ENCODE data around the gene GC.
"Not testable (repeated sequence)": the region's sequence is repeated elsewhere in the genome, so short reads cannot be mapped to it uniquely, and the experiment has no call there.

The GC gene

DNA sequence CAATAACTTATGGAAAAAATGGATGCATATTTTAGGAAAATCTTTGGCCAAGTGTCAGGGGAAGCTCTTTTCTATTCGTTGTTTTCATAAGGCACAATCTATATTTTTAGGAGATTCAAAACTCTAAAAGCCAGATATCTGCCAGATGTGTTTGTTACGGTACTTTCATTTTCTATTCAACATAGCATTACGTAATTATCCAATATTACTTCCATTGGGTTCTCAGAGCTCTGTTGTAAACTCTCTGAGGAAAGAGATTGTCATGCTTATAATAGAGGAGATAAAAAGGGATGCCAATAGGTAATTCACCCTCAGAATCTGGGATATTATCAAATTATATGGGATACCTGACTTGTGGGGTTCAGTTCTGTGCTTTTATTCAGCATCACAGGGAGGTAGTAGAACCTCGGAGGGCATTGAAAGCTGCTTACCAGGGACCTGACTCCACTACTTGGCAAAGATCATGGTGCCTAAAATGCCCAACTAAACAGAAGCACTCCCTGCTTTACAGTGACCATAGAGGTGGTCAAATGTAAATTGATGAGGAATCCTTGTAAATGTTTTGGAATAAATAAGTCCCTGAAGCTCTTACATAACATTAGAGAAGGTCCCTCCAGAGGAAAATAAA lies 32.9 kb upstream of the GC start:
- TF ChIP-seq, protein P1, sequence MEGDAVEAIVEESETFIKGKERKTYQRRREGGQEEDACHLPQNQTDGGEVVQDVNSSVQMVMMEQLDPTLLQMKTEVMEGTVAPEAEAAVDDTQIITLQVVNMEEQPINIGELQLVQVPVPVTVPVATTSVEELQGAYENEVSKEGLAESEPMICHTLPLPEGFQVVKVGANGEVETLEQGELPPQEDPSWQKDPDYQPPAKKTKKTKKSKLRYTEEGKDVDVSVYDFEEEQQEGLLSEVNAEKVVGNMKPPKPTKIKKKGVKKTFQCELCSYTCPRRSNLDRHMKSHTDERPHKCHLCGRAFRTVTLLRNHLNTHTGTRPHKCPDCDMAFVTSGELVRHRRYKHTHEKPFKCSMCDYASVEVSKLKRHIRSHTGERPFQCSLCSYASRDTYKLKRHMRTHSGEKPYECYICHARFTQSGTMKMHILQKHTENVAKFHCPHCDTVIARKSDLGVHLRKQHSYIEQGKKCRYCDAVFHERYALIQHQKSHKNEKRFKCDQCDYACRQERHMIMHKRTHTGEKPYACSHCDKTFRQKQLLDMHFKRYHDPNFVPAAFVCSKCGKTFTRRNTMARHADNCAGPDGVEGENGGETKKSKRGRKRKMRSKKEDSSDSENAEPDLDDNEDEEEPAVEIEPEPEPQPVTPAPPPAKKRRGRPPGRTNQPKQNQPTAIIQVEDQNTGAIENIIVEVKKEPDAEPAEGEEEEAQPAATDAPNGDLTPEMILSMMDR (IDR thresholded peaks at IDR 0.05; ENCODE audit: control extremely low read depth, extremely low read depth, low read depth, missing control alignments), result no peak
- ChIA-PET POLR2A (no interaction called here), CTCF (interaction anchor here (1.1 to 1.7 kb wide), 2 partner anchors 13 to 16 kb away, joined by 3 to 6 read pairs; no protein-coding TSS in a partner anchor)
- no peak for DNase-seq (ENCODE audit: extremely low spot score)

DNA sequence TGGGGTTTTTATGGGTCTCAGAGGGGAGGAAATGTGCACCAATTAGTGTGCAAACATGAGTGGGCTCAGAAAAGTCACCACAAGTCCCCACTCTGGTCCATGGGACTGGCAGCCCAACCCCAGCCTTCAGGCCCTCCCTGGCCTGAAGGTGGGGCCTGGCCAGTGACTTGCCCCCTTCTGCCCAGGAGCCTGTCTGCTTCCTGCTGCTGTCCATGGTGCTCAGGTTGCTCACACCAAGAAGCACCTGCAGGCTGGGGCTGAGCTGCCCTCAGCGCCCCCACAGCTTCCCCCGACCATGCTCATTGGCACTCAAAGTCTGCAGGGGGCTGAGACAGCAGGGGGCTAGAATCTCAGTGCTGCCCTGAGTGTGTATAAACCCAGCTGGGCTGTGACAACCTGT lies 30.6 kb upstream of the GC start:
- DNase-seq (ENCODE audit: extremely low spot score), result no peak
- CTCF ChIA-PET, result interaction anchor here (2.7 kb wide), 1 partner anchor 11 kb away, joined by 10 read pairs; no protein-coding TSS in a partner anchor
- POLR2A ChIA-PET, result no interaction called here
- TF ChIP-seq, protein P1 (IDR thresholded peaks at IDR 0.05; ENCODE audit: control extremely low read depth, extremely low read depth, low read depth, missing control alignments), result no peak

DNA sequence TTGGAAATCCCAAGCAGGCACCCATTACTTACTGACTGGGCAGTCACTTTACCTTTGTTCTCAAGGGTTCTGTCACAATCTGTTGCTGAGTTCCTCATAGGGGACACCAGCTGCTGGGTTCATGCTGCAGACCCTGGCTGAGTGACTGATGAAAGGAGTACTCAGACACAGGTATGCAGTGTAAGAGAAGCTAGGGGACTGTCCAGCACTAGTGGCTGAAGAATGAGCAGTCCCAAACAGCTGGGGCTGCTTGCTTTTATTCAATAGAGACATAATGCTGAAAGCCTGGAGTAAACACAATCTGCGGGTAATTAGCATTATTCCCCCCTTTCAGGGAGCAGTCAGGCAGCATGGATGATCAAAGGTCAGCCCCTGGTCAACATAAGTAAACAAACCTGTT lies 25.9 kb upstream of the GC start:
- DNase-seq (ENCODE audit: extremely low spot score); CTCF ChIA-PET; POLR2A ChIA-PET: not testable (repeated sequence)

DNA sequence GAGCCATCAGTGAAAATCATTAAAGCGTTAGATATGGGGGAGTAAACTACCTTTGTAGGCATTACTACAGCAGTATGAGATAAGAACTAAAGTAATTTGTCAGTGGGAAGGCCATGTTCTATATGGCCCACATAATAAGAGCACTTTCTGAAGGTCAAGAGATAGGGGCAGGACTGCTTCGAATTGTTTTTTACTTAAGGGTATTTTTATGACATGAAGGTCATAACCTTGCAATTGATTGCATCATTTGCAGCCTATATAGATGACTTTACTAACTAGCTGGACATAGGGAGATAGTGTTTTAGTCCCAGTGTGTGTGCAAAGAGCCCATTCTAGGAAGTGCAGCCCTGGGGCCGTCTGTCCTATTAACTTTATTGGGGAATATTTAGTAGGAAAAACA lies 23.6 kb upstream of the GC start:
- ChIA-PET POLR2A (no interaction called here), CTCF (interaction anchor here (1.2 to 1.4 kb wide), 2 partner anchors 9 to 35 kb away, joined by 3 to 4 read pairs; no protein-coding TSS in a partner anchor)
- TF ChIP-seq, protein P1 (IDR thresholded peaks at IDR 0.05; ENCODE audit: control extremely low read depth, extremely low read depth, low read depth, missing control alignments), result no peak
- DNase-seq (ENCODE audit: extremely low spot score), result no peak

DNA sequence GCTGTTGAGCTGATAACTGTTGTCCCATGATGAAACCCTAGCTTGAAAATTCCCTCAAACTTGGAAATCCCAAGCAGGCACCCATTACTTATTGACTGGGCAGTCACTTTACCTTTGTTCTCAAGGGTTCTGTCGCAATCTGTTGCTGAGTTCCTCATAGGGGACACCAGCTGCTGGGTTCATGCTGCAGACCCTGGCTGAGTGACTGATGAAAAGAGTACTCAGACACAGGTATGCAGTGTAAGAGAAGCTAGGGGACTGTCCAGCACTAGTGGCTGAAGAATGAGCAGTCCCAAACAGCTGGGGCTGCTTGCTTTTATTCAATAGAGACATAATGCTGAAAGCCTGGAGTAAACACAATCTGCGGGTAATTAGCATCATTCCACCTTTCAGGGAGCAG lies 21.4 kb upstream of the GC start:
- DNase-seq (ENCODE audit: extremely low spot score); POLR2A ChIA-PET; CTCF ChIA-PET: not testable (repeated sequence)

DNA sequence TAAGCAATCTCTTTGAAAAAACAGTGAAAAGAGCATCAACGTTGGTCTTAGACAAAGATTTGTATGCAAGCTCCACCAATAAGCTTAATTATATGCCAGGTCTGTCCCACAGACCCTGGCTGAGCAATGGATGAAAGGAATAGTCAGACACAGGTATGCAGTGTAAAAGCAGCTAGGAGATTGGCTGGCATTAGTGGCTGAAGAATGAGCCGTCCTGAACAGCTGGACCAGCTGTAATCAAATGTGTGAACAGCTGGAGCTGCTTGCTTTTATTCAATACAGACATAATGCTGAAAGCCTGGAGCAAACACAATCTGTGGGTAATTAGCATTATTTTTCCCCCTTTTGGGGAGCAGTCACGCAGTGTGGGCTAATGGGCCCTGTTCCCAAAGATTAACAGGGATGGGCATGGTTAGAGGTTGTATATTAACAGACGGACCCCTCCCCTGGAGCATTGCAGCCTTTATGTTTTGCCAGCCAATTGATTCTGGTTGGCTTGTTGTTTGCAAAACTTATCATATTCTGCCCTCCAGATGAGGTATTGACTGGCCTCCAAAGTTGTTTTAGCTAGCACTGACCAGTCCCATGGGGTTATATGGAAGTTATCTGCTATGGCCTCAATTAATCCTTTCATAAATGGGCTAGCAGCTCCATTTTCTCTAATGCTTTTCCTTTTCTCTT lies 20.3 kb upstream of the GC start:
- DNase-seq (ENCODE audit: extremely low spot score); POLR2A ChIA-PET: not testable (repeated sequence)
- CTCF ChIA-PET, result interaction anchor here (1.8 kb wide), 1 partner anchor 13 kb away, joined by 6 read pairs; no protein-coding TSS in a partner anchor

DNA sequence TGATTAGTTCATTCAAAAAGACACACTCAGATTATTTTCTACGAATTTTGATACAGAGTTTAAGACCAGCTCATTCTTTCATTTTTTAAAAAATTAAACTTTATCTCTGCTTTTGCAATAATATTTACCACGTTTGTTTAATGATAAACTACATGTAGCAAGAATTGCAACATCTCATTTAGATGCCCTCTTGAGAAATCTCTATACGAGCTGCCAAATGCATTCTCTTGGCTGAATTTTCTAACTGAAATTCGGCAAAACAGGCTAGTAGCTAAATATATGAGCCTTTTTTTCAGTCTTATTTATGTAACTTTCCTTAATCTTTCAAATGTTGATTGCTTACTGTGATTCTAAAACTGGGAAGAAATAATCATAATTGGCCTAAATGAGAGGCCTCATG lies 2.1 kb upstream of the GC start:
- ChIA-PET CTCF (interaction anchor here (0.9 kb wide), 1 partner anchor 11 kb away, joined by 3 read pairs; no protein-coding TSS in a partner anchor), POLR2A (interaction anchor here (0.7 kb wide), 1 partner anchor 1910 kb away, joined by 3 read pairs; no protein-coding TSS in a partner anchor)
- TF ChIP-seq, protein P1 (IDR thresholded peaks at IDR 0.05; ENCODE audit: control extremely low read depth, extremely low read depth, low read depth, missing control alignments), result no peak
- DNase-seq (ENCODE audit: extremely low spot score), result no peak

DNA sequence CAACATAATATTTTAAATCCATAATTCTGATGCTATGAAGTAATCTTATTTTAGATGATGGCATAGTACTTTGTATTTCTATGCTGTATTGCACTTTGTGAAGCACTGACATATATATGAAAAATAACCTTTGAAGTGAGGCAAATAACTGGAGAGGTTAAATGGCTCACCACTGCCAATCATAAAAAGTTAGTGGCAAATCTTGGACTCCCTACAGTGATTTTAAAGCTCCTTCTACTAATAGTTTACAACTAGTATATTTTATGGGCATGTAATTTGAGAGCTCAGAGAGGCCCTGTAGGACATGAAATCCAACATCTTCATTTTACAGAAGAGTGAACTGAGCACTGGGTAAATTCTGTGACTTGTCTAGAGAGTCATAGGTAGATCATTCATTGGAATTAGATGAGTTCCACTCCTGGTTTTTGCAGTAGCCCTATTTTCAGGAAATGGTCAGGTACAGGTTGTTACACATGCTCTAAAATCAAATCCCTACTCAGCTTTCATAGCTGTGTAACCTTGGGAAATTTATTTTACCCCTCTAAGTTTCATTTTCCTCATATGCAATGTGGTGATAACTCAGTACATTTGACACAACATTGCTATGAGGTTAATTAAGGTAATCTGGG lies 804 bp upstream of the GC start:
- TF ChIP-seq, protein P1 (IDR thresholded peaks at IDR 0.05; ENCODE audit: control extremely low read depth, extremely low read depth, low read depth, missing control alignments), result no peak
- CTCF ChIA-PET, result no interaction called here
- DNase-seq (ENCODE audit: extremely low spot score), result no peak
- POLR2A ChIA-PET, result no interaction called here

All from GM10248 (cell line).